D721Med (cell line): ENCODE measurements around the gene PCDH15.
"Not testable (repeated sequence)": the region's sequence is repeated elsewhere in the genome, so short reads cannot be mapped to it uniquely, and the experiment has no call there.

Experiments
- DNase-seq: peaks from one replicate; pipeline ENCODE4 v3.0.0; 2011; ENCODE audit warnings: low spot score; ENCODE audit not compliant: insufficient read length
- FAIRE-seq: peaks from 2 replicates; lab custom pipeline; 2011; peaks lifted over from hg19 to GRCh38; lab: Jason Lieb, UNC
- TF ChIP-seq, protein P1 (sequence below): IDR thresholded peaks from 2 replicates; pipeline ENCODE4 v1.5.1; 2012; ENCODE audit warnings: mild to moderate bottlenecking, control low read depth; ENCODE audit not compliant: insufficient read depth; ENCODE audit errors: missing control alignments

Gene PCDH15

DNA sequence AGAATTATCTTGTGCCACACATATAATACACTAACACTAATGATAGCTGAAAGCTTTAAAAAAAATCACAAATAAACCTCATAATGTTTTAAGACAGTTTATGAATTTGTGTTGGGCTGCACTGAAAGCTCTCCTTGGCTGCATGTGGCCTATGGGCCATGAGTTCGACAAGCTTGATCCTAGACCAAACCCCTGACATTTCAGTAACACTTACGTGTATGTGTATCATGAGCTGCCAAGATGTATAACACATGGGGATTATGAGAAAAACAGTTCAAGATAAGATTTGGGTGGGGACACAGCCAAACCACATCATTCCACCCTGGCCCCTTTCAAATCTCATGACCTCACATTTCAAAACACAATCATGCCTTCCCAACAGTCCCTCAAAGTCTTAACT lies 823.8 kb downstream of the PCDH15 start:
- TF ChIP-seq, protein P1, sequence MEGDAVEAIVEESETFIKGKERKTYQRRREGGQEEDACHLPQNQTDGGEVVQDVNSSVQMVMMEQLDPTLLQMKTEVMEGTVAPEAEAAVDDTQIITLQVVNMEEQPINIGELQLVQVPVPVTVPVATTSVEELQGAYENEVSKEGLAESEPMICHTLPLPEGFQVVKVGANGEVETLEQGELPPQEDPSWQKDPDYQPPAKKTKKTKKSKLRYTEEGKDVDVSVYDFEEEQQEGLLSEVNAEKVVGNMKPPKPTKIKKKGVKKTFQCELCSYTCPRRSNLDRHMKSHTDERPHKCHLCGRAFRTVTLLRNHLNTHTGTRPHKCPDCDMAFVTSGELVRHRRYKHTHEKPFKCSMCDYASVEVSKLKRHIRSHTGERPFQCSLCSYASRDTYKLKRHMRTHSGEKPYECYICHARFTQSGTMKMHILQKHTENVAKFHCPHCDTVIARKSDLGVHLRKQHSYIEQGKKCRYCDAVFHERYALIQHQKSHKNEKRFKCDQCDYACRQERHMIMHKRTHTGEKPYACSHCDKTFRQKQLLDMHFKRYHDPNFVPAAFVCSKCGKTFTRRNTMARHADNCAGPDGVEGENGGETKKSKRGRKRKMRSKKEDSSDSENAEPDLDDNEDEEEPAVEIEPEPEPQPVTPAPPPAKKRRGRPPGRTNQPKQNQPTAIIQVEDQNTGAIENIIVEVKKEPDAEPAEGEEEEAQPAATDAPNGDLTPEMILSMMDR = no peak
- FAIRE-seq (no peak), DNase-seq (no peak)

DNA sequence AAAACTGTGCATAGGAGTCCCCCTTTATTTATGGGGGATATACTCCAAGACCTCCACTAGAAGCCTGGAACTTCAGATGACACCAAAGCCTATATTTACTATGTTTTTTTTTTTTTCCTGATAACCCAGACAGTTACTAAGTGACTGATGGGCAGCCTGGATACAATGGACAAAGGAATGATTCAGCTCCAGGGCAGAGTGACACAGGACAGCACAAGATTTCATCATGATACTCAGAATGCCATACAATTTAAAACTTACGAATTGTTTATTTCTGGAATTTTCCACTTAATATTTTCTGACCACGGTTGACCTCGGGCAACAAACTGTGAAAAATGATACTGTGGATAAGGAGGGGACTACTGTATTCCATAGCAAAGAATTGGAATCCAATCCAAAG lies 843.6 kb downstream of the PCDH15 start:
- no peak for DNase-seq
- FAIRE-seq = no peak
- TF ChIP-seq, protein P1 = no peak

DNA sequence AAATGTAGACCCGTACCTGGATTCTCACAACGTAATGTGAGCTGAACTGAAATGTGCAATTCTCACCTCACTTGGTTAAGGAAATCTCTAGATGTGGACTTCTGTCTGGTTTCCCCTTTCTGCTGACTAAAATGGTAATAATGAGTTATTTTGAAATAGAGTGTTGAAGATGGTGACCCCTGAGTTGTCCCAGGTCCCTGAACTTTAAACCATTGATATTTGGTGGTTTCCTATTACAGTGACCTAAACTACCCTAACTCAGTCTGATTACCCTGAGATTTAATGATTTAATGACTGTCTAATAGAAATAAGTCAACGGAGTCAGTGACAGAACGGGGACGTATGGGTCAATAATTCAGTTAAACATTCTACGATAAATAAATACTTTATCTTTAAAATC lies 845.9 kb downstream of the PCDH15 start:
- DNase-seq = no peak
- TF ChIP-seq, protein P1 = no peak
- no peak for FAIRE-seq

DNA sequence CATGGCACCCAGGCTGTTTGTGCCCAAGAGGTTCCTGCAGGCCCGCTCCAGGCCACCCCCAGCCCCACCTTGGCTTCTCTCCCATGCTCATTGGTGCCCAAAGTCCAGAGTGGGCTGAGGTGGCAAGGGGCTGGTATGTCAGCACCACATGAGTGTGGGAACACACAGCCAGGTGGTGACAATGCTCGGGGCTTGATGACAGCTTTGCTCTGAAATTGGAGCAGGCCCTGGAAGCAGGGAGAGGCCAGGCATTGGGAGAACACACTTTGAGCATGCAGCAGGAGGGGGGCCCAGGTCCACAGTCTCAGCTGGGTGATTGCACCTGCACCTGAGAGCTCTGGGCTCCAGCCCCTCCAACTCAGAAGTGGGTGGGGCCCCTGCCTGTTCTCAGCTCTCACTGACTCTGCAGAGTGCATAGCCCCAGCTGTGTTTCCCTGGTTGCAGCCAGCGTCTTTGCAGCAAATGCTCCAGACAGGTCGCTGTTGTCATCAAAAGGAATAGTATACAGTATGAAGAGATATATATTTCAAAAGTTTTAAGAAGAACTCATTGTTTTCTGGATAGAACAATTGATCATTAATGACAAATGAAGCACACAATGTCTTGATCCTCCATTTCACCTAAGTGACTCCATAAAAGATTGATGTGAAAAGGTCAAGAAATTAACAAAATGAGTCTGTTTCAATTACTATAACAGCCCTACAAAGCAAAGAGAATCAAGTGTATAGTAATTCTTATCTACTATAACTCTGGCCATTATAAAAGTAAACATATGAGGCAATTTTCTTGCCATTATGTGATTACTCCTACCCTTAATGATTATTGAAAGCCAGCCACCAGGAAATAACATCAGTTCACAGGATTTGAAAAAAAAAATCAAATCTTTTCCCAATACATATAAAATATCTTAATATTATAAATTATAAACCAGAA lies 848.1 kb downstream of the PCDH15 start:
- TF ChIP-seq, protein P1 = no peak
- FAIRE-seq (no peak), DNase-seq (no peak)

DNA sequence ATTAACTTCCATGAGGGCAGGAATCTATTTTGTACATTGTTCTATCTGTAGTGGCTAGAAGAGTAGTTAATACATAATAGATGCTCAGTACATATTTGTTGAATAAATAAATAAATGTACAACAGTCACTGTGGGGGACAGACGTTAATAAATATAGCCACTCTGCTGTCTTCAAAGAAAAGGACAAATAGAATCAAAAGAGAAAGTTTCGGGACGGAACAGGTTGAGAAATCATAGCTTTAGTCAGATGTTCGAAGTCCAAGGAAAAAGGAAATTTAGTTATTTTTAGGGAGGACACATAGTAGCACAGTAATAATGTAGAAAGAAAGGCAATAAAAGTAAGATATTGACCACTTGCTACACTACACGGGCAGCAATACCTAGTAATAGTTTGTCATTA lies 861.4 kb downstream of the PCDH15 start:
- TF ChIP-seq, protein P1 = no peak
- no peak for FAIRE-seq
- no peak for DNase-seq

DNA sequence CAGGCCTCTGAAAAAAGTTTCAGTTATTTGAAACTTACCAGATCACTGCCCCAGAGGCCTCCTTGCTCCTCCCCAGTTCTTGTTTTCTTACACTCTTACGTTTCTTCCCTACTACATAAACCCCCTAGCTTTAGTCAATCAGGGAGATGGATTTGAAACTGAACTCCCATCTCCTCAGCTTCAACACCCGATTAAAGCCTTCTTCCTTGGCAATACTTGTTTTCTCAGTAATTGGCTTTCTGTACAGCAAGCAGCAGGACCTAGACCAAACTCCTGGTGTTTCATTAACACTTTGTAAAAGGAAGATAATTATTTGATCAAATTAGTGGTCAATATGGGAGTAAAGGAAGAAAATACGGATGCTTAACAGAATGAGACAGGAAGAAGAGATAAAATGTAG lies 870.4 kb downstream of the PCDH15 start:
- TF ChIP-seq, protein P1 = no peak
- DNase-seq (no peak), FAIRE-seq (no peak)

DNA sequence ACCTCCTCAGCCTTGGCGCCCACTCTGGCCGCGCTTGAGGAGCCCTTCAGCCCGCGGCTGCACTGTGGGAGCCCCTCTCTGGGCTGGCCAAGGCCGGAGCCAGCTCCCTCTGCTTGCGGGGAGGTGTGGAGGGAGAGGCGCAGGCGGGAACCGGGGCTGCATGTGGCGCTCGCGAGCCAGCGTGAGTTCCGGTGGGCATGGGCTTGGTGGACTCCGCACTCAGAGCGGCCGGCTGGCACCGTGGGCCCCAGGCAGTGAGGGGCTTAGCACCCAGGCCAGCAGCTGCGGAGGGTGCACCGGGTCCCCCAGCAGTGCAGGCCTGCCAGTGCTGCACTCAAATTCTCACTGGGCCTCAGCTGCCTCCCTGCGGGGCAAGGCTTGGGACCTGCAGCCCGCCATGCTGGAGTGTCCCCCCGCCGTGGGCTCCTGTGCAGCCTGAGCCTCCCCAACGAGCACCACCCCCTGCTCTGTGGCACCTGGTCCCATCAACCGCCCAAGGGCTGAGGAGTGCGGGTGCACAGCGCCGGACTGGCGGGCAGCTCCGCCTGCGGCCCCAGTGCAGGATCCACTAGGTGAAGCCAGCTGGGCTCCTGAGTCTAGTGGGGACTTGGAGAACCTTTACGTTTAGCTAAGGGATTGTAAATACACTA lies 876.9 kb downstream of the PCDH15 start:
- not testable (repeated sequence) for DNase-seq, FAIRE-seq
